Measurements from ENCODE around the gene FBF1.

DNA sequence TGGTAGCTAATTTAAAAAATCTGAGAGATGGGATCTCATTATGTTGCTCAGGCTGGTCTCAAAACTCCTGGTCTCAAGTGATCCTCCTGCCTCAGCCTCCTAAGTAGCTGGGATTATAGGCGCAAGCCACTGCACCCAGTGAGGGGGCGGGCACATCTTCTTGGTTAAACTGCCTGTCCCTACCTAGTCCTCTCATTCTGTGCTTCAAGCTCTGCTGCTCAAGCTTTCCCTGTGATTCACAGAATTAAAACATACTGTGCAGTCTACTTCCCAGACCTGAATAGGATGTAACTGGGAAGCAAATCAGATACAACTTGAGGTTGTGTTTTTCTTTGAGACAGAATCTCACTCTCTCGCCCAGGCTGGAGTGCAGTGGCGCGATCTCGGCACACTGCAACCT, 38.4 kb downstream of the FBF1 start:
- no peak for TF ChIP-seq ZFP3 (CRISPR knock-in tag; IDR thresholded peaks at IDR 0.05)
- TF ChIP-seq, protein P1, sequence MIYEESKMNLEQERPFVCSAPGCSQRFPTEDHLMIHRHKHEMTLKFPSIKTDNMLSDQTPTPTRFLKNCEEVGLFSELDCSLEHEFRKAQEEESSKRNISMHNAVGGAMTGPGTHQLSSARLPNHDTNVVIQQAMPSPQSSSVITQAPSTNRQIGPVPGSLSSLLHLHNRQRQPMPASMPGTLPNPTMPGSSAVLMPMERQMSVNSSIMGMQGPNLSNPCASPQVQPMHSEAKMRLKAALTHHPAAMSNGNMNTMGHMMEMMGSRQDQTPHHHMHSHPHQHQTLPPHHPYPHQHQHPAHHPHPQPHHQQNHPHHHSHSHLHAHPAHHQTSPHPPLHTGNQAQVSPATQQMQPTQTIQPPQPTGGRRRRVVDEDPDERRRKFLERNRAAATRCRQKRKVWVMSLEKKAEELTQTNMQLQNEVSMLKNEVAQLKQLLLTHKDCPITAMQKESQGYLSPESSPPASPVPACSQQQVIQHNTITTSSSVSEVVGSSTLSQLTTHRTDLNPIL (CRISPR knock-in tag; IDR thresholded peaks at IDR 0.05; ENCODE audit: low read depth) = no peak
- no peak for TF ChIP-seq ZC3H10 (CRISPR knock-in tag; IDR thresholded peaks at IDR 0.05)
- TF ChIP-seq, protein P2, sequence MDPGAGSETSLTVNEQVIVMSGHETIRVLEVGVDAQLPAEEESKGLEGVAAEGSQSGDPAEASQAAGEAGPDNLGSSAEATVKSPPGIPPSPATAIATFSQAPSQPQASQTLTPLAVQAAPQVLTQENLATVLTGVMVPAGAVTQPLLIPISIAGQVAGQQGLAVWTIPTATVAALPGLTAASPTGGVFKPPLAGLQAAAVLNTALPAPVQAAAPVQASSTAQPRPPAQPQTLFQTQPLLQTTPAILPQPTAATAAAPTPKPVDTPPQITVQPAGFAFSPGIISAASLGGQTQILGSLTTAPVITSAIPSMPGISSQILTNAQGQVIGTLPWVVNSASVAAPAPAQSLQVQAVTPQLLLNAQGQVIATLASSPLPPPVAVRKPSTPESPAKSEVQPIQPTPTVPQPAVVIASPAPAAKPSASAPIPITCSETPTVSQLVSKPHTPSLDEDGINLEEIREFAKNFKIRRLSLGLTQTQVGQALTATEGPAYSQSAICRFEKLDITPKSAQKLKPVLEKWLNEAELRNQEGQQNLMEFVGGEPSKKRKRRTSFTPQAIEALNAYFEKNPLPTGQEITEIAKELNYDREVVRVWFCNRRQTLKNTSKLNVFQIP (CRISPR knock-in tag; IDR thresholded peaks at IDR 0.05; ENCODE audit: borderline replicate concordance, low read depth) = no peak
- no peak for TF ChIP-seq ISL1 (CRISPR knock-in tag; IDR thresholded peaks at IDR 0.05)
- TF ChIP-seq ZNF565 (CRISPR knock-in tag; conservative IDR thresholded peaks at IDR 0.05; ENCODE audit: low read depth) = no peak
- TF ChIP-seq, protein P3, sequence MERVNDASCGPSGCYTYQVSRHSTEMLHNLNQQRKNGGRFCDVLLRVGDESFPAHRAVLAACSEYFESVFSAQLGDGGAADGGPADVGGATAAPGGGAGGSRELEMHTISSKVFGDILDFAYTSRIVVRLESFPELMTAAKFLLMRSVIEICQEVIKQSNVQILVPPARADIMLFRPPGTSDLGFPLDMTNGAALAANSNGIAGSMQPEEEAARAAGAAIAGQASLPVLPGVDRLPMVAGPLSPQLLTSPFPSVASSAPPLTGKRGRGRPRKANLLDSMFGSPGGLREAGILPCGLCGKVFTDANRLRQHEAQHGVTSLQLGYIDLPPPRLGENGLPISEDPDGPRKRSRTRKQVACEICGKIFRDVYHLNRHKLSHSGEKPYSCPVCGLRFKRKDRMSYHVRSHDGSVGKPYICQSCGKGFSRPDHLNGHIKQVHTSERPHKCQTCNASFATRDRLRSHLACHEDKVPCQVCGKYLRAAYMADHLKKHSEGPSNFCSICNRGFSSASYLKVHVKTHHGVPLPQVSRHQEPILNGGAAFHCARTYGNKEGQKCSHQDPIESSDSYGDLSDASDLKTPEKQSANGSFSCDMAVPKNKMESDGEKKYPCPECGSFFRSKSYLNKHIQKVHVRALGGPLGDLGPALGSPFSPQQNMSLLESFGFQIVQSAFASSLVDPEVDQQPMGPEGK (CRISPR knock-in tag; IDR thresholded peaks at IDR 0.05; ENCODE audit: borderline replicate concordance) = no peak
- no peak for TF ChIP-seq RARB (CRISPR knock-in tag; IDR thresholded peaks at IDR 0.05)
- no peak for TF ChIP-seq ARNTL (CRISPR knock-in tag; IDR thresholded peaks at IDR 0.05; ENCODE audit: borderline replicate concordance, low read depth)
- TF ChIP-seq TCF4 (CRISPR knock-in tag; IDR thresholded peaks at IDR 0.05; ENCODE audit: borderline replicate concordance) = no peak
- TF ChIP-seq SNAI2 (CRISPR knock-in tag; IDR thresholded peaks at IDR 0.05) = no peak
- TF ChIP-seq, protein P4, sequence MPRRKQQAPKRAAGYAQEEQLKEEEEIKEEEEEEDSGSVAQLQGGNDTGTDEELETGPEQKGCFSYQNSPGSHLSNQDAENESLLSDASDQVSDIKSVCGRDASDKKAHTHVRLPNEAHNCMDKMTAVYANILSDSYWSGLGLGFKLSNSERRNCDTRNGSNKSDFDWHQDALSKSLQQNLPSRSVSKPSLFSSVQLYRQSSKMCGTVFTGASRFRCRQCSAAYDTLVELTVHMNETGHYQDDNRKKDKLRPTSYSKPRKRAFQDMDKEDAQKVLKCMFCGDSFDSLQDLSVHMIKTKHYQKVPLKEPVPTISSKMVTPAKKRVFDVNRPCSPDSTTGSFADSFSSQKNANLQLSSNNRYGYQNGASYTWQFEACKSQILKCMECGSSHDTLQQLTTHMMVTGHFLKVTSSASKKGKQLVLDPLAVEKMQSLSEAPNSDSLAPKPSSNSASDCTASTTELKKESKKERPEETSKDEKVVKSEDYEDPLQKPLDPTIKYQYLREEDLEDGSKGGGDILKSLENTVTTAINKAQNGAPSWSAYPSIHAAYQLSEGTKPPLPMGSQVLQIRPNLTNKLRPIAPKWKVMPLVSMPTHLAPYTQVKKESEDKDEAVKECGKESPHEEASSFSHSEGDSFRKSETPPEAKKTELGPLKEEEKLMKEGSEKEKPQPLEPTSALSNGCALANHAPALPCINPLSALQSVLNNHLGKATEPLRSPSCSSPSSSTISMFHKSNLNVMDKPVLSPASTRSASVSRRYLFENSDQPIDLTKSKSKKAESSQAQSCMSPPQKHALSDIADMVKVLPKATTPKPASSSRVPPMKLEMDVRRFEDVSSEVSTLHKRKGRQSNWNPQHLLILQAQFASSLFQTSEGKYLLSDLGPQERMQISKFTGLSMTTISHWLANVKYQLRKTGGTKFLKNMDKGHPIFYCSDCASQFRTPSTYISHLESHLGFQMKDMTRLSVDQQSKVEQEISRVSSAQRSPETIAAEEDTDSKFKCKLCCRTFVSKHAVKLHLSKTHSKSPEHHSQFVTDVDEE (CRISPR knock-in tag; IDR thresholded peaks at IDR 0.05) = no peak
- no peak for TF ChIP-seq ESRRG (CRISPR knock-in tag; IDR thresholded peaks at IDR 0.05)
